ENCODE measurements around the gene PPP1R3C.

GRCh38 chr10:91597197-91597881, 35.5 kb downstream of the PPP1R3C start:
- TF ChIP-seq CTCF (IDR thresholded peaks at IDR 0.05) (no peak), POLR2A (IDR thresholded peaks at IDR 0.05) (no peak), EP300 (IDR thresholded peaks at IDR 0.05) (no peak)

Measured in tibial nerve (tissue), 4 donors.